A549 (cell line): ENCODE results near the gene GRK2.
A peak's percentile ranks its signal among the peaks of the same experiment; 100 is the strongest.

Source experiments
- BHLHE40 ChIP-seq: IDR thresholded peaks from 2 replicates; pipeline ENCODE4 v1.6.1; 2012; ENCODE audit warnings: low read depth, low read length, inconsistent platforms
- CTCF ChIP-seq: fragments of >200 bp; sonication (Bioruptor Twin); formaldehyde crosslinking; IDR thresholded peaks from 3 replicates; pipeline ENCODE4 v1.5.1; 2016
- EP300 ChIP-seq, 2 experiments: fragments of >200 bp; sonication (Bioruptor Twin); formaldehyde crosslinking; IDR thresholded peaks; 2 replicates in 1 of 2; 3 replicates in 1 of 2; pipeline ENCODE4 v1.6.1; 2016 to 2017
- MAX ChIP-seq: IDR thresholded peaks from 2 replicates; pipeline ENCODE4 v1.6.1; 2012
- PBX3 ChIP-seq: IDR thresholded peaks from 2 replicates; pipeline ENCODE4 v1.6.1; 2012
- POLR2A ChIP-seq: IDR thresholded peaks from 2 replicates; pipeline ENCODE4 v1.6.1; 2012; ENCODE audit warnings: mild to moderate bottlenecking, low read length
- RFX5 ChIP-seq: fragments of 450-650 bp; IDR thresholded peaks from 2 replicates; pipeline ENCODE4 v1.7.1; 2014; ENCODE audit warnings: antibody characterized with exemption, mild to moderate bottlenecking, moderate library complexity

- TF ChIP-seq POLR2A, result no peak; the same call in 1 of the 2 replicates
- peak; percentile 81 for TF ChIP-seq CTCF
- TF ChIP-seq EP300 (IDR thresholded peaks at IDR 0.05), result no peak
- TF ChIP-seq RFX5, result no peak
- no peak for TF ChIP-seq PBX3
- TF ChIP-seq BHLHE40, result no peak
- 0 out of 2 replicates have a peak, but pooled peaks have one; percentile 40 for TF ChIP-seq MAX
Observed at GRCh38 chr11:67262731-67263675, 3.3 kb upstream of the GRK2 start.
